Activated CD8-positive, alpha-beta memory T cell treated with anti-CD3 and anti-CD28 coated beads, Interleukin-2, amount 50 U/mL, for 4 hours (primary cell): ENCODE measurements around the gene FAS.
A peak's percentile ranks its signal among the peaks of the same experiment; 100 is the strongest.
"Not testable (repeated sequence)": the region's sequence is repeated elsewhere in the genome, so short reads cannot be mapped to it uniquely, and the experiment has no call there.

Experiments
- DNase-seq: peaks from one replicate; pipeline ENCODE4 v3.0.0-alpha.2; 2020

The FAS gene

GRCh38 chr10:88995156-88995876 is 4.7 kb downstream of the FAS start:
- DNase-seq, result no peak

GRCh38 chr10:88996927-88997326 is 6.3 kb downstream of the FAS start:
- no peak for DNase-seq

- no peak for DNase-seq
These were observed 9.0 kb downstream of the FAS start for GRCh38 chr10:88999625-89000024.

- no peak for DNase-seq
These were observed 10.6 kb downstream of the FAS start for GRCh38 chr10:89001024-89001728.

GRCh38 chr10:89001729-89002072 is 11.1 kb downstream of the FAS start:
- no peak for DNase-seq

- DNase-seq, result no peak
These were observed 11.8 kb downstream of the FAS start for GRCh38 chr10:89002226-89002978.

- DNase-seq, result no peak
These were observed 12.7 kb downstream of the FAS start for GRCh38 chr10:89003344-89003743.

GRCh38 chr10:89007129-89007893 is 16.7 kb downstream of the FAS start:
- no peak for DNase-seq

- not testable (repeated sequence) for DNase-seq
These were observed 28.2 kb downstream of the FAS start for GRCh38 chr10:89018700-89019346.

- no peak for DNase-seq
These were observed 29.1 kb downstream of the FAS start for GRCh38 chr10:89019569-89020327.

GRCh38 chr10:89021526-89021925 is 30.9 kb downstream of the FAS start:
- not testable (repeated sequence) for DNase-seq

- DNase-seq, result no peak
These were observed 32.1 kb downstream of the FAS start for GRCh38 chr10:89022734-89023133.

- no peak for DNase-seq
These were observed 34.9 kb downstream of the FAS start for GRCh38 chr10:89025453-89025852.

GRCh38 chr10:89029181-89029580 is 38.6 kb downstream of the FAS start:
- DNase-seq, result no peak

- DNase-seq, result peak; percentile 69
These were observed 39.3 kb downstream of the FAS start for GRCh38 chr10:89029785-89030437.

- no peak for DNase-seq
These were observed 40.2 kb downstream of the FAS start for GRCh38 chr10:89030791-89031190.

GRCh38 chr10:89032141-89032891 is 41.7 kb downstream of the FAS start:
- DNase-seq, result peak; percentile 23

GRCh38 chr10:89035461-89035860 is 44.9 kb downstream of the FAS start:
- no peak for DNase-seq

GRCh38 chr10:89037096-89037495 is 46.5 kb downstream of the FAS start:
- no peak for DNase-seq

GRCh38 chr10:89042562-89042961 is 52.0 kb downstream of the FAS start:
- no peak for DNase-seq

- DNase-seq, result no peak
These were observed 52.5 kb downstream of the FAS start for GRCh38 chr10:89043052-89043451.
